Activated CD8-positive, alpha-beta memory T cell treated with anti-CD3 and anti-CD28 coated beads, Interleukin-2, amount 50 U/mL, for 1 hour (primary cell): ENCODE measurements around the gene SLC35F3.
"Not testable (repeated sequence)": the region's sequence is repeated elsewhere in the genome, so short reads cannot be mapped to it uniquely, and the experiment has no call there.

ENCODE experiments used
- DNase-seq: peaks from one replicate; pipeline ENCODE4 v3.0.0-alpha.2; 2020; ENCODE audit errors: extremely low read depth

Gene SLC35F3

GRCh38 chr1:234222561-234223280, 318.2 kb downstream of the SLC35F3 start:
- DNase-seq = no peak

DNA sequence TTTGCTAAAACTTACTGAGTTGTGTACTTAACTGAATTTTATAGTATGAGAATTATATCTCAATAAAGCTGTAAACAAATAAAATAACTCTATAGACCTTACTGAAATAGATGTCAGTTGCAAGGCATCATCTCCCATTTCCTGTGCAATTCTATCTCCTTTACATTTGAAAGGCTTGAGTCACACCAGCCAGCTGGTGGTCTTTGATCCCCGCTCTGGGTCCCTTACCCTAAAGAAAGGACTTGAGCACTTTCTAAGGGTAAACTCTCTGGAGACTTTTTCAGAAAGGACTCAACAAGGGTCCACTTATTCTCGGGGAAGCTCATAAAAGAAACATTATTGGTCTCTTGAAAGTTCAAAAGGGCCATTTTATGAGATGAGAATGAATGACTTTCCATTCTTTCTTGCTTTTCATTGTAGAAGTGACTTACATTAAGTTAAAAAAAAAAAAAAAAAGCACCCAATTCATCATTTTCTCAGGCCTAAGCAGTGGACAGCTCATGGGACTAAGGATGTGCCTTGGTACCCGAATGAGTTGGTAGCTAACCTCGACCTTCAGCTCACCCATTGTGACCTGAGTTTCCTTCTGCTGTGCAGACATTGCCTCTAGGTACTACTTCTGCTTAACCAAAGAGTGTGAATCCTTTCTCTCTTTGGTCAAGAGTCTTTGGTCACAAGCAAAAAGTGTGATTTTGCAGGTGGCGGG, 321.8 kb downstream of the SLC35F3 start:
- no peak for DNase-seq

DNA sequence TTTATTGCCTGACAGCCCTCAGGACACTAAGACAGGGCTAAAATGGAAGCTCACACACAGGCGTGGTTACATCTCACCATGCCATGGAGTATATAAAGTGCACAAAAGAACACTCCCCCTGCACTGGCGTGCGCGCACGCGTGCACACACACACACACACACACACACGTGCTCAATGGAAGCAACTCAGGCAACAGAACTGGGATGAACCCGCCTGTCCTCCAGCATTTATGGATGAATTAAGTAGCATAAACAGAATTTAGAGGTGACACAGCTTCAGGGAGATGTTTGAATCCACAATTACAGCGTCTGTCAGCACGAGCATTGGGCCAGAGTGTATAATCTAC, 322.3 kb downstream of the SLC35F3 start:
- DNase-seq = no peak

- no peak for DNase-seq
These were observed 325.3 kb downstream of the SLC35F3 start for GRCh38 chr1:234229581-234230387.

- DNase-seq = no peak
These were observed 326.0 kb downstream of the SLC35F3 start for GRCh38 chr1:234230414-234230862.

- DNase-seq = no peak
These were observed 326.8 kb downstream of the SLC35F3 start for GRCh38 chr1:234231061-234231892.

DNA sequence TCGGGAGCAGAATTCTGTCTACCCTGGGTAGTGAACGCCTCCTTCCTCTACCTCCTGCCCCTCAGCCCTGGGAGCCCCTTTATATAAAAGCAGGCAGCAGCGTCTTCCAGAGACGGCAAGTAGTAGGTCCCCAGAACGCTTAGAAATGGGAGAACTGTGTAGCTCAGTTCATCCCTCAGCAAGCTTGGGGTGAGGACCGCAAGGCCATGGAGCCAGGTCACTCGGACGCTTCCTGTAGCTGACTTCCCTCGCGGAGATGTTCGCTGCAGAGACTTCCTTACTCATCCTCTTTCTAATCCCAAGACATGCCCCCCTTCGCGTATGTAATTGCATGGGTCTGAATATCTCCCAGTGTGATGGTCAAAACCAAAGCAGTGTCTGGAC, 327.4 kb downstream of the SLC35F3 start:
- DNase-seq = no peak

GRCh38 chr1:234234199-234234598, 329.7 kb downstream of the SLC35F3 start:
- DNase-seq = no peak

- DNase-seq = no peak
These were observed 331.0 kb downstream of the SLC35F3 start for GRCh38 chr1:234235434-234235881.

GRCh38 chr1:234237393-234237792, 332.9 kb downstream of the SLC35F3 start:
- no peak for DNase-seq

DNA sequence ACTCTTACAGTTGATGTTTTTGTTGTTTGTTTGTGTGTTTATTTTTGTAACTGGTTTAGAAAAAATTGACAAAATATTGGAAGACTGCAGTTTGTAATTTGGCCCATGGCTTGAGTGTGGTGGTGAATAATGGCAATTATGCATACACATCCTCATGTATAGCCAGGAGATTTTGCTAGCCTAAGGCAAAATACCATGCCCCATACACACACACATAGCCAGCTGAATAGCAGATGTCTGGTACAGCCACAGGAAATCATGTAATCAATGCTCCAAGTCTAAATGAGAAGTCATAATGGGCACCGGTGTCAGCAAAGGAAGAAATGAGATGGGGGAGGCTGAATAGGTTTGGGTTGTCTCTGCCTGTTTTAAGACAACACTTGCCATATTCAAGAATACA, 333.6 kb downstream of the SLC35F3 start:
- no peak for DNase-seq

DNA sequence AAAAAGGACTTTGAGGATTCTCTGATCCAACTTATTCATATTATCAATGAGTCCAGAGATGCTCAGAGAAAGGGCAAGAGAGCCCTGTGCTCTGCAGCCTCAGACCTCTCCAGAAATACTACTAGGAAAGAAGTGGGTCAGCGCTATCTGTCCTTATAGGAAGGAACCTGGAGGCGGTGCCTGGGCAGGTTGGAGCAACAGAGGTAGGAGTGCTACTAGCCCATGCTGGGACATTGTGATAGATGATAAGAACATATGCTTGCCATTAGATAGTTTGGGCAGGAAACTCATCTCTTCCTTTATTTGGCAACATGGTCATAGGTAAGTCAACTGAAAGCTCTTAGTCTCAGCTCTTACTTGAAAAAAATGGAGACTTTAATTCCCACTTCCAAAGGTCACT, 335.0 kb downstream of the SLC35F3 start:
- DNase-seq = no peak

DNA sequence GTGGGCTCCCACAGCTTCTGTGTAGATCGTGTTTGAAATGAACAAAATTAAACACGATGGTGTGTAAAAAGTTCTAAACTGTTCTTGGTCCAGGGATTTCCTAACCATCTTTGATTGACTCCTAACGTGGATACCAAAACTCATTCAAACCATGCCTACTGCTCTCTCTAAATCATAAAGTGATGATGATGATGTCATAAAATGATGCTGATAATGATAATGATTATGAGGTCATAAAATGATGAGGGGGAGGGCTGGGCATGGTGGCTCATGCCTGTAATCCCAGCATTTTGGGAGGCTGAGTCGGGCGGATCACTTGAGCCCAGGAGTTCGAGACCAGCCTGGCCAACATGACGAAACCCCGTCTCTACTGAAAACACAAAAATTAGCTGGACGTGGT, 335.5 kb downstream of the SLC35F3 start:
- DNase-seq = no peak

DNA sequence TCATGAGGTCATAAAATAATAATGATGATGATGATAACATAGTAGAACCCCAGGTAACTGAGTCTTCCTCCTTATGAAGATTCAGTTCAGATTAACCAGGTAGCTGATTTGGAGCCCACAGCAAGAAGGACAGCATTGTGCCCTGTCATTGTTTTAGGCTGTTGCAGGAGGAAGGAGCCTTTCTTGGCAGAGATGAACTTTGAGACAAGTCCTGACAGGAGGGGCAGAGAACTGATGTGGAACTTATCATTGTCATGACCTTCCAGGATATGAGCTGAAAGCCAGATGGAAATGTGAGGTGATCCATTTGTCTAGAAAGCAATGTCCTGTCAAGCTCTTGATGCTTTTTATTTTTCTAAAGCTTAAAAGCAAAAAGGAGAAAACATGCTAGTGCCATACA, 336.2 kb downstream of the SLC35F3 start:
- DNase-seq = no peak

DNA sequence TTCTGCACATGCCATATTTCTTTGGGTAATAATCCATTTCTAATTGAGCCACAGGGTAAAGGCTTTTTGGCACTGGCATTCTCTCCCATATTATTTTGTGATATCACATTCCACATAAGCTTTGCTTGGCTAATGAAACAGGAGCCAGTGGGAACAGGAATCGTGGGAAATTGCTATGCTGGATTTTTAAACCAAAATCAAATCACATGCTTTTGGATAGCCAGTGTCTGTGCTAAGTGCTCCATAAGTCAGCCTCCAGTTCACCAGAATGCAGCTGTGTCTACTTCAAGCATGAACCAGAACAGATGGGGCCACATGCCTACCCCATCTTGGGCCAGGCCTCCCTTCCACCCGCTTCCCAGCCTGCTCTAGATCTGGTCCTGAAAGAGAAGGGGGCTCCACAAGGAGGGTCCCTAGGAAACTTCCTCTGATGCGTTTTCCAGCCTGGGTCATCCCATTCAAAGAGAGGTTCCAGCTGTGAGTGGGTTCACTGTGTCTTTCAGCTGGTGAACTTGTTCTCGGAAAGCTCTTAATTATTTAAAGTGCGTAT, 337.5 kb downstream of the SLC35F3 start:
- DNase-seq = no peak

DNA sequence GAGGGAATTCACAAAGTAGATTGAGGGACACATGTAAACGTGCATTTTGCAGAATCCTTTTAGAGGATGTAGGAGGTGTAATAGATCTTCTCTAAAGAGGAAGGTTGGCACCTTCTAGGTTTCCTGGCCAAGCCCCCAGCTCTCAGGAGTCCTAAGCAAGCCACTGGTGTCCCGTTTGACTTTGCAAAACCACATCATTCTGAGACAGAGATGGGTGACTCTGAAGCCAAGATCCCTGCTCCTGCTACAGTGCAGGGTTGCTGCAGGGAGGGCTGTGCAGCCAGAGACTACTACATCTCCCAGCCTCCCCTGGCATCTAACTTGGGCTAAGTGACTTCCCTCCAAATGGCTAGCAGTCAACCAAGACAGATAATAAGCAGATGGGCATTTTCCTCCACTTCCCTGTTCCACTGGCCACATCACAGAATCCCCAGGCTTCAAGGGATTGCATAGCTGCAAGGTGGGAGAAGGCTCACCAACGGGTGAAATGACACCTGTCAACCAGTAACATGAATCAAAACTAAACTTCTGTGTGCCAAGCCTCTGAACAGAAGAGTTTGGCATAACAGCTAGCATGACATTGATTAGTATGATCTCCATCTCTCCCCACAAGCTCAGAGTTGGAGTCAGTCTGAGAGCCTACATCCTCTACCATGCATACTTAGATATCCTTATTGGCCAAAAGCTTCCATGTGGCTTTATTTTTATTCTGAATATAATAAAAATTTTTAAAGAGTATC, 339.2 kb downstream of the SLC35F3 start:
- DNase-seq = no peak

GRCh38 chr1:234244482-234244881, 340.0 kb downstream of the SLC35F3 start:
- no peak for DNase-seq

DNA sequence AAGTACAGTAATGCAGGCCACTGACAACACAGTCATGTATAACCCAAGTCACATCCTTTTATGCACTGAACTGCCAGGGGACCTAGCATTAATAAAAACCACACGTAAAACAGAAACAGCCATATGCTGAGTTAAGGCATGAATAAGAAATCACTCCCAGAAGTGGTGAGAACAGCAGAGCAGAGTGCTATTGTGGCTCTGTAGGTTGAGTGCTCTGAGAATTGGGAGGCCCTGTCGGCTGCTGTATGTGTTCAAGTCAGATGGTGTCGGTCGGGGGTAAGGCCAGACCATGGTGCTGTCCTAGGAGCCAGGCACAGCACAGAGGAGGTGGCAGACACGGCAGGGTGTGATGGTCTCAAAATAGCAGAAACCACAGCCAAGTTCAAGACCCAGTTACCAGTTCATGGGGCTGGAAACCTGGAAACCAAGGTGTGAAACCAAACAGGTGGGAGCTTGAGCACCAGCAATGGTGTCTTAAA, 342.2 kb downstream of the SLC35F3 start:
- no peak for DNase-seq

DNA sequence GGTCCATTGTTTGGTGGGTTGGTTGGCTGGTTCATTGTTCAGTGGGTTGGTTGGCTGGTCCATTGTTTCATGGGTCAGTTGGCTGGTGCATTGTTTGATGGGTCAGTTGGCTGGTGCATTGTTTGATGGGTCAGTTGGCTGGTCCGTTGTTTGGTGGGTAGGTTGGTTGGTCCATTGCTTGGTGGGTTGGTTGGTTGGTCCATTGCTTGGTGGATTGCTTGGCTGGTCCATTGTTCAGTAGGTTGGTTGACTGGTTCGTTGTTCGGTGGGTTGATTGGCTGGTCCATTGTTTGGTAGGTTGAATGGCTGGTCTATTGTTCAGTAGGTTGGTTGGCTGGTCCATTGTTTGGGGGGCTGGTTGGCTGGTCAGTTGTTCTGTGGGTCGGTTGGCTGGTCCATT, 343.3 kb downstream of the SLC35F3 start:
- DNase-seq = not testable (repeated sequence)

- DNase-seq = no peak
These were observed 346.3 kb downstream of the SLC35F3 start for GRCh38 chr1:234250747-234251146.

DNA sequence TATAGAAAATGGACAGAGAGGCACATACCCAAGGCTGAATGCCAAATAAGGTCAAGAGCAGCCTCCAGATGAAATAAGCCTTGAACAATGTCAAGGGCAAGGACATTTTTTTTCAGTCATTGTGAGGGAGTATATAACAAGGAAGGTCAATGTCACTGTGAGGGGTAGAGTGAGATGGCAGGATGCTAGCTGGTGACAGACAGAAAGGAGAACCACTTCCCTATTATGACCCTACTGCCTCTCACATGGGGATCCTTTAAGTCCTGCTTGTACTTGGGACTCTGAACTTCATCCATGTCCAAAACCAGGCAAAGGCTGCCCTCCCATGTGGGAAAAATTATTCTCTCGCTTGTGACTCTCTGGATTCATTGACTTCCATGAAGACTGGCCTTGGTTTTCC, 349.3 kb downstream of the SLC35F3 start:
- DNase-seq = no peak
